Activated CD4-positive, alpha-beta T cell treated with anti-CD3 and anti-CD28 coated beads, Interleukin-2, amount 10 ng/mL, durations not matched to agents 24 days and 14 days (primary cell): ENCODE results near the gene DNAJC6. TPM values are rescaled to one million over a fixed set of nuclear protein-coding genes. Genes with fewer than 3 reads are reported as not detected.

ENCODE experiments used
- DNase-seq: peaks from one replicate; pipeline ENCODE4 v3.0.0; 2022
- H3K27ac Mint-ChIP-seq: one replicate; pipeline ENCODE4 v1.8.0; 2022; ENCODE audit warnings: mild to moderate bottlenecking, mixed read lengths
- H3K27me3 Mint-ChIP-seq: one replicate; pipeline ENCODE4 v1.8.0; 2022; ENCODE audit warnings: mixed read lengths
- H3K36me3 Mint-ChIP-seq: one replicate; pipeline ENCODE4 v1.8.0; 2022; ENCODE audit warnings: low read depth, mild to moderate bottlenecking, mixed read lengths
- H3K4me1 Mint-ChIP-seq: one replicate; pipeline ENCODE4 v1.8.0; 2021; ENCODE audit warnings: mixed read lengths
- H3K4me3 Mint-ChIP-seq: one replicate; pipeline ENCODE4 v1.8.0; 2022; ENCODE audit warnings: mild to moderate bottlenecking, moderate library complexity, mixed read lengths
- H3K9me3 Mint-ChIP-seq: one replicate; pipeline ENCODE4 v1.8.0; 2021; ENCODE audit warnings: mixed read lengths
- intact Hi-C: fragments of 100-400 bp; cut with micrococcal nuclease; formaldehyde crosslinking; loops from one replicate; pipeline ENCODE4 v1.15.1; 2023
- total RNA-seq: library from RNA; stranded (reverse); gene quantifications from 2 replicates; pipeline ENCODE4 v1.2.3, GENCODE V29; 2022

Gene DNAJC6
- total RNA-seq, 1 donor from 2014 or later: 2.8 TPM

GRCh38 chr1:65412256-65412983 is 103.1 kb downstream of the DNAJC6 start:
- Mint-ChIP-seq H3K9me3 (no peaks in the 10 kb centered on the region), H3K4me3 (no peak overlapping the region), H3K4me1 (peaks cover 4% of the 10 kb centered on the region), H3K27ac (no peak overlapping the region), H3K27me3 (peaks cover 8% of the 10 kb centered on the region), H3K36me3 (peaks cover 2% of the 10 kb centered on the region)
- intact Hi-C loops: no loop called here
- no peak for DNase-seq

GRCh38 chr1:65412984-65413375 is 103.6 kb downstream of the DNAJC6 start:
- Mint-ChIP-seq H3K27me3 (peaks cover 10% of the 10 kb centered on the region), H3K9me3 (no peaks in the 10 kb centered on the region), H3K27ac (no peak overlapping the region), H3K36me3 (peaks cover 2% of the 10 kb centered on the region), H3K4me3 (no peak overlapping the region), H3K4me1 (peaks cover 8% of the 10 kb centered on the region)
- no peak for DNase-seq
- intact Hi-C loops: no loop called here

GRCh38 chr1:65414538-65414937 is 105.2 kb downstream of the DNAJC6 start:
- Mint-ChIP-seq H3K27me3 (peaks cover 10% of the 10 kb centered on the region), H3K36me3 (peaks cover 2% of the 10 kb centered on the region), H3K4me3 (no peak overlapping the region), H3K4me1 (peaks cover 17% of the 10 kb centered on the region), H3K9me3 (no peaks in the 10 kb centered on the region), H3K27ac (no peak overlapping the region)
- intact Hi-C loops: no loop called here
- DNase-seq: no peak

GRCh38 chr1:65416767-65417166 is 107.4 kb downstream of the DNAJC6 start:
- Mint-ChIP-seq H3K4me3 (no peak overlapping the region), H3K4me1 (peaks cover 20% of the 10 kb centered on the region), H3K36me3 (no peaks in the 10 kb centered on the region), H3K9me3 (no peaks in the 10 kb centered on the region), H3K27ac (no peak overlapping the region), H3K27me3 (peaks cover 7% of the 10 kb centered on the region)
- intact Hi-C loops: no loop called here
- DNase-seq: no peak

GRCh38 chr1:65417729-65418128 is 108.4 kb downstream of the DNAJC6 start:
- Mint-ChIP-seq H3K4me1 (peaks cover 18% of the 10 kb centered on the region), H3K4me3 (no peak overlapping the region), H3K9me3 (no peaks in the 10 kb centered on the region), H3K36me3 (no peaks in the 10 kb centered on the region), H3K27ac (no peak overlapping the region), H3K27me3 (peaks cover 7% of the 10 kb centered on the region)
- intact Hi-C loops: loop anchor here (2.0 kb wide), 1 partner anchor 269 kb away; the partner anchor contains the start of gene AK4
- no peak for DNase-seq

- Mint-ChIP-seq H3K4me1 (peaks cover 18% of the 10 kb centered on the region), H3K27ac (no peak overlapping the region), H3K9me3 (no peaks in the 10 kb centered on the region), H3K36me3 (no peaks in the 10 kb centered on the region), H3K27me3 (peaks cover 7% of the 10 kb centered on the region), H3K4me3 (peak overlapping the region; percentile 33)
- intact Hi-C loops: loop anchor here (2.0 kb wide), 1 partner anchor 270 kb away; the partner anchor contains the start of gene AK4
- no peak for DNase-seq
These were observed 109.3 kb downstream of the DNAJC6 start for GRCh38 chr1:65418522-65419185.

GRCh38 chr1:65419681-65420589 is 110.6 kb downstream of the DNAJC6 start:
- H3K9me3 Mint-ChIP-seq: no peaks in the 10 kb centered on the region
- H3K27me3 Mint-ChIP-seq: peaks cover 7% of the 10 kb centered on the region
- H3K36me3 Mint-ChIP-seq: peaks cover 5% of the 10 kb centered on the region
- intact Hi-C loops: loop anchor here (1.0 to 10.0 kb wide), 10 partner anchors 27 to 1825 kb away; partner anchors contain the start of genes AK4, DNAI4, JAK1 and MIER1
- H3K27ac Mint-ChIP-seq: peak overlapping the region; percentile 93
- no peak overlapping the region for H3K4me3 Mint-ChIP-seq
- H3K4me1 Mint-ChIP-seq: peaks cover 28% of the 10 kb centered on the region
- DNase-seq: peak; percentile 100

GRCh38 chr1:65420590-65421350 is 111.4 kb downstream of the DNAJC6 start, which contains the start of the genes LEPR and LEPROT:
TSS of gene LEPR (plus strand) at chr1:65420668. CDS start at chr1:65565566, 144,898 bp downstream.
TSS of gene LEPROT (plus strand) at chr1:65420668. CDS start at chr1:65420725, 57 bp downstream.
- Mint-ChIP-seq H3K4me3 (no peak within 1 kb of the TSS), H3K9me3 (no peaks in the 10 kb centered on the region), H3K36me3 (peaks cover 12% of the 10 kb centered on the region), H3K27ac (peak within 1 kb of the TSS; percentile 93), H3K27me3 (peaks cover 5% of the 10 kb centered on the region), H3K4me1 (peaks cover 28% of the 10 kb centered on the region)
- no peak for DNase-seq
- intact Hi-C loops: loop anchor here (1.0 to 10.0 kb wide), 9 partner anchors 27 to 1826 kb away; partner anchors contain the start of genes DNAI4, JAK1, MIER1 and PGM1

- peaks cover 28% of the 10 kb centered on the region for H3K4me1 Mint-ChIP-seq
- DNase-seq: no peak
These were observed 112.1 kb downstream of the DNAJC6 start for GRCh38 chr1:65421351-65422025.

GRCh38 chr1:65422241-65423203 is 113.2 kb downstream of the DNAJC6 start:
- H3K9me3 Mint-ChIP-seq: no peaks in the 10 kb centered on the region
- peaks cover 23% of the 10 kb centered on the region for H3K36me3 Mint-ChIP-seq
- no peak for DNase-seq
- no peak overlapping the region for H3K4me3 Mint-ChIP-seq
- H3K4me1 Mint-ChIP-seq: peaks cover 25% of the 10 kb centered on the region
- H3K27ac Mint-ChIP-seq: no peak overlapping the region
- intact Hi-C loops: loop anchor here (5.0 to 10.0 kb wide), 3 partner anchors 355 to 1828 kb away; partner anchors contain the start of genes DNAI4, MIER1 and PGM1
- peaks cover under 1% of the 10 kb centered on the region for H3K27me3 Mint-ChIP-seq

More at GRCh38 chr1:65421351-65422025, 112.1 kb downstream of the DNAJC6 start:
- Mint-ChIP-seq H3K27me3 (peaks cover 3% of the 10 kb centered on the region), H3K4me3 (no peak overlapping the region), H3K27ac (no peak overlapping the region), H3K9me3 (no peaks in the 10 kb centered on the region), H3K36me3 (peaks cover 19% of the 10 kb centered on the region)
- intact Hi-C loops: loop anchor here (2.0 to 10.0 kb wide), 4 partner anchors 207 to 1827 kb away; partner anchors contain the start of genes DNAI4, MIER1 and PGM1

- Mint-ChIP-seq H3K27ac (peak overlapping the region; percentile 14), H3K4me3 (no peak overlapping the region), H3K4me1 (peaks cover 19% of the 10 kb centered on the region), H3K9me3 (no peaks in the 10 kb centered on the region), H3K27me3 (no peaks in the 10 kb centered on the region), H3K36me3 (peaks cover 29% of the 10 kb centered on the region)
- DNase-seq: peak; percentile 65
- intact Hi-C loops: loop anchor here (5.0 to 10.0 kb wide), 3 partner anchors 357 to 1829 kb away; partner anchors contain the start of genes DNAI4, MIER1 and PGM1
These were observed 114.7 kb downstream of the DNAJC6 start for GRCh38 chr1:65423884-65424572.
